ACC112 (cell line): ENCODE data around the gene LMX1A.

Experiments
- H2AFZ ChIP-seq: fragments of 200-600 bp; sonication (generic); one replicate; pipeline ENCODE4 v1.6.0; 2017; ENCODE audit warnings: antibody characterized with exemption, low read length; ENCODE audit not compliant: unreplicated experiment
- H3K27ac ChIP-seq: fragments of 200-600 bp; sonication (generic); 2 replicates; pipeline ENCODE4 v1.5.1; 2014; ENCODE audit warnings: low read depth, mild to moderate bottlenecking, antibody characterized with exemption, low read length, moderate library complexity
- H3K27me3 ChIP-seq: fragments of 200-600 bp; sonication (generic); 2 replicates; pipeline ENCODE4 v1.6.1; 2014; ENCODE audit warnings: mild to moderate bottlenecking, antibody characterized with exemption, low read length, moderate library complexity, mixed read lengths; ENCODE audit not compliant: insufficient read depth
- H3K36me3 ChIP-seq: fragments of 200-600 bp; sonication (generic); 2 replicates; pipeline ENCODE4 v1.6.1; 2016; ENCODE audit warnings: mild to moderate bottlenecking, antibody characterized with exemption, low read length, moderate library complexity, mixed read lengths; ENCODE audit not compliant: insufficient read depth
- H3K4me1 ChIP-seq: fragments of 200-600 bp; sonication (generic); one replicate; pipeline ENCODE4 v1.6.1; 2016; ENCODE audit warnings: low read length, mixed read lengths; ENCODE audit not compliant: insufficient read depth, unreplicated experiment, control insufficient read depth
- H3K4me3 ChIP-seq: fragments of 200-600 bp; sonication (generic); 2 replicates; pipeline ENCODE4 v1.5.1; 2014; ENCODE audit warnings: mild to moderate bottlenecking, low read depth, low read length
- H3K79me2 ChIP-seq: fragments of 200-600 bp; sonication (generic); one replicate; pipeline ENCODE4 v1.6.0; 2016; ENCODE audit warnings: low read length; ENCODE audit not compliant: control insufficient read depth, unreplicated experiment, insufficient read depth

Gene LMX1A

GRCh38 chr1:165222580-165222979 lies 133.9 kb downstream of the LMX1A start:
- H3K36me3 ChIP-seq, result no peaks in the 10 kb centered on the region
- no peaks in the 10 kb centered on the region for H3K4me1 ChIP-seq
- no peak overlapping the region for H3K27ac ChIP-seq
- no peak overlapping the region for H2AFZ ChIP-seq
- H3K79me2 ChIP-seq, result no peaks in the 10 kb centered on the region
- no peaks in the 10 kb centered on the region; the same call in 1 of the 2 replicates for H3K27me3 ChIP-seq
- H3K4me3 ChIP-seq, result no peak overlapping the region

GRCh38 chr1:165218731-165219130 lies 137.8 kb downstream of the LMX1A start:
- Histone ChIP-seq H3K79me2 (no peaks in the 10 kb centered on the region), H3K4me1 (no peaks in the 10 kb centered on the region), H2AFZ (no peak overlapping the region), H3K36me3 (no peaks in the 10 kb centered on the region), H3K4me3 (no peak overlapping the region), H3K27me3 (no peaks in the 10 kb centered on the region), H3K27ac (no peak overlapping the region)

GRCh38 chr1:165217958-165218357 lies 138.6 kb downstream of the LMX1A start:
- Histone ChIP-seq H3K79me2 (no peaks in the 10 kb centered on the region), H3K4me1 (no peaks in the 10 kb centered on the region), H3K27me3 (no peaks in the 10 kb centered on the region), H3K27ac (no peak overlapping the region), H3K4me3 (no peak overlapping the region), H3K36me3 (no peaks in the 10 kb centered on the region), H2AFZ (no peak overlapping the region)

GRCh38 chr1:165216254-165216653 lies 140.3 kb downstream of the LMX1A start:
- no peak overlapping the region for H3K4me3 ChIP-seq
- H3K27ac ChIP-seq, result no peak overlapping the region
- H3K79me2 ChIP-seq, result no peaks in the 10 kb centered on the region
- no peaks in the 10 kb centered on the region for H3K27me3 ChIP-seq
- no peak overlapping the region for H2AFZ ChIP-seq
- no peaks in the 10 kb centered on the region for H3K4me1 ChIP-seq
- H3K36me3 ChIP-seq, result no peaks in the 10 kb centered on the region

- Histone ChIP-seq H3K36me3 (no peaks in the 10 kb centered on the region), H3K79me2 (no peaks in the 10 kb centered on the region), H3K4me3 (no peak overlapping the region), H3K27ac (no peak overlapping the region), H3K4me1 (no peaks in the 10 kb centered on the region), H3K27me3 (no peaks in the 10 kb centered on the region), H2AFZ (no peak overlapping the region)
Observed at GRCh38 chr1:165215676-165216075, 140.8 kb downstream of the LMX1A start.

GRCh38 chr1:165212229-165212628 lies 144.3 kb downstream of the LMX1A start:
- Histone ChIP-seq H3K79me2 (no peaks in the 10 kb centered on the region), H3K4me3 (no peak overlapping the region), H3K27me3 (no peaks in the 10 kb centered on the region), H3K36me3 (no peaks in the 10 kb centered on the region), H2AFZ (no peak overlapping the region), H3K27ac (no peak overlapping the region), H3K4me1 (no peaks in the 10 kb centered on the region)

- H3K27ac ChIP-seq, result no peak overlapping the region
- no peaks in the 10 kb centered on the region for H3K4me1 ChIP-seq
- H3K27me3 ChIP-seq, result no peaks in the 10 kb centered on the region
- no peaks in the 10 kb centered on the region for H3K36me3 ChIP-seq
- no peaks in the 10 kb centered on the region for H3K79me2 ChIP-seq
- H2AFZ ChIP-seq, result no peak overlapping the region
- no peak overlapping the region for H3K4me3 ChIP-seq
Observed at GRCh38 chr1:165207853-165208515, 148.5 kb downstream of the LMX1A start.

- no peaks in the 10 kb centered on the region for H3K79me2 ChIP-seq
- no peak overlapping the region for H2AFZ ChIP-seq
- no peaks in the 10 kb centered on the region for H3K4me1 ChIP-seq
- H3K36me3 ChIP-seq, result no peaks in the 10 kb centered on the region
- no peak overlapping the region for H3K27ac ChIP-seq
- no peak overlapping the region for H3K4me3 ChIP-seq
- no peaks in the 10 kb centered on the region for H3K27me3 ChIP-seq
Observed at GRCh38 chr1:165205145-165205544, 151.4 kb downstream of the LMX1A start.

- no peak overlapping the region for H3K4me3 ChIP-seq
- H3K36me3 ChIP-seq, result no peaks in the 10 kb centered on the region
- H3K4me1 ChIP-seq, result no peaks in the 10 kb centered on the region
- no peaks in the 10 kb centered on the region for H3K27me3 ChIP-seq
- H3K79me2 ChIP-seq, result no peaks in the 10 kb centered on the region
- H2AFZ ChIP-seq, result no peak overlapping the region
- no peak overlapping the region for H3K27ac ChIP-seq
Observed at GRCh38 chr1:165204548-165204947, 152.0 kb downstream of the LMX1A start.

- H3K27ac ChIP-seq, result no peak overlapping the region
Observed at GRCh38 chr1:165191087-165191486, 165.4 kb downstream of the LMX1A start.

GRCh38 chr1:165189913-165190312 lies 166.6 kb downstream of the LMX1A start:
- no peak overlapping the region for H2AFZ ChIP-seq
- no peaks in the 10 kb centered on the region for H3K4me1 ChIP-seq
- H3K36me3 ChIP-seq, result no peaks in the 10 kb centered on the region
- H3K27ac ChIP-seq, result no peak overlapping the region
- no peak overlapping the region for H3K4me3 ChIP-seq
- no peaks in the 10 kb centered on the region for H3K79me2 ChIP-seq
- no peaks in the 10 kb centered on the region for H3K27me3 ChIP-seq

More at GRCh38 chr1:165191087-165191486, 165.4 kb downstream of the LMX1A start:
- no peaks in the 10 kb centered on the region for H3K4me1 ChIP-seq
- H3K79me2 ChIP-seq, result no peaks in the 10 kb centered on the region
- no peaks in the 10 kb centered on the region for H3K36me3 ChIP-seq
- H3K4me3 ChIP-seq, result no peak overlapping the region
- H3K27me3 ChIP-seq, result no peaks in the 10 kb centered on the region
- no peak overlapping the region for H2AFZ ChIP-seq
